GM21360 (cell line): ENCODE results near the gene APOE.
"Not testable (repeated sequence)": the region's sequence is repeated elsewhere in the genome, so short reads cannot be mapped to it uniquely, and the experiment has no call there.

ENCODE experiments used
- ATAC-seq: cut with Tn5 transposase; IDR thresholded peaks from one replicate; pipeline ENCODE4 v1.9.1; 2021; ENCODE audit warnings: mild to moderate bottlenecking, moderate library complexity; ENCODE audit not compliant: unreplicated experiment

The APOE gene

DNA sequence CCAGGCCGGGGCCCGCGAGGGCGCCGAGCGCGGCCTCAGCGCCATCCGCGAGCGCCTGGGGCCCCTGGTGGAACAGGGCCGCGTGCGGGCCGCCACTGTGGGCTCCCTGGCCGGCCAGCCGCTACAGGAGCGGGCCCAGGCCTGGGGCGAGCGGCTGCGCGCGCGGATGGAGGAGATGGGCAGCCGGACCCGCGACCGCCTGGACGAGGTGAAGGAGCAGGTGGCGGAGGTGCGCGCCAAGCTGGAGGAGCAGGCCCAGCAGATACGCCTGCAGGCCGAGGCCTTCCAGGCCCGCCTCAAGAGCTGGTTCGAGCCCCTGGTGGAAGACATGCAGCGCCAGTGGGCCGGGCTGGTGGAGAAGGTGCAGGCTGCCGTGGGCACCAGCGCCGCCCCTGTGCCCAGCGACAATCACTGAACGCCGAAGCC, 3.3 kb downstream of the APOE start:
- no peak for ATAC-seq

DNA sequence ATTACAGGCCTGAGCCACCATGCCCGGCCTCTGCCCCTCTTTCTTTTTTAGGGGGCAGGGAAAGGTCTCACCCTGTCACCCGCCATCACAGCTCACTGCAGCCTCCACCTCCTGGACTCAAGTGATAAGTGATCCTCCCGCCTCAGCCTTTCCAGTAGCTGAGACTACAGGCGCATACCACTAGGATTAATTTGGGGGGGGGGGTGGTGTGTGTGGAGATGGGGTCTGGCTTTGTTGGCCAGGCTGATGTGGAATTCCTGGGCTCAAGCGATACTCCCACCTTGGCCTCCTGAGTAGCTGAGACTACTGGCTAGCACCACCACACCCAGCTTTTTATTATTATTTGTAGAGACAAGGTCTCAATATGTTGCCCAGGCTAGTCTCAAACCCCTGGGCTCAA, 4.2 kb downstream of the APOE start:
- ATAC-seq, result no peak

DNA sequence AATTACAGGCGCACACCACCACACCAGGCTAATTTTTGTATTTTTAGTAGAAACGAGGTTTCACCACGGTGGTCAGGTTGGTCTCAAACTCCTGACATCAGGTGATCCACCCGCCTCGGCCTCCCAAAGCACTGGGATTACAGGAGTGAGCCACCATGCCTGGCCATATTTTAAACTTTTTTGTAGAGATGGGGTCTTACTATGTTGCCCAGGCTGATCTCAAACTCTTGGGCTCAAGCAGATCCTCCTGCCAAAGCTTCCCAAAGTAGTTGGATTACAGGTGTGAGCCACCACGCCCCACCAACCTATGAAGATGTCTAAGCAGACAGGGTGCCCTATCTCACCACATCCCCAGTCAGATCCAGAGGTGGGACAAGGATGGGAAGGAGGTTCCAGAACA, 6.3 kb downstream of the APOE start:
- ATAC-seq, result not testable (repeated sequence)

DNA sequence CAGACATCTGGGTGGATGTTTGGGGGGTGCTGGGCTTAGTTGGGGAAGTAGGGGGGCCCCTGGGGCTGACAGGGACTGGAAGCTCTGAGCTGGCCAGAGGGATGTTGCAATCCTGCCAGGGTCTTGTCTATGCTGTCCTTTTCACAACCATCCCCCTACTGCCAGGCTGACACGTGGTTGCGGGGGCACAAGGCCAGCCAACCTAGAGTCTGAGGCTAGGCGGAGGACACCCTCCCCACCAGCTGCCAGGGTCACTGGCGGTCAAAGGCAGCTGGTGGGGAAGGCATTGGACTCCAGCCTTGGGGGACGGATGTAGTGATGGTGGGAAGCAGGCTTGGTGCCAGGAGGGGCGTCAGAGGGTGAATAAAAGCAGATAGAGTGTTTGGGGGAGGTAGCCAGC, 7.3 kb downstream of the APOE start:
- no peak for ATAC-seq

DNA sequence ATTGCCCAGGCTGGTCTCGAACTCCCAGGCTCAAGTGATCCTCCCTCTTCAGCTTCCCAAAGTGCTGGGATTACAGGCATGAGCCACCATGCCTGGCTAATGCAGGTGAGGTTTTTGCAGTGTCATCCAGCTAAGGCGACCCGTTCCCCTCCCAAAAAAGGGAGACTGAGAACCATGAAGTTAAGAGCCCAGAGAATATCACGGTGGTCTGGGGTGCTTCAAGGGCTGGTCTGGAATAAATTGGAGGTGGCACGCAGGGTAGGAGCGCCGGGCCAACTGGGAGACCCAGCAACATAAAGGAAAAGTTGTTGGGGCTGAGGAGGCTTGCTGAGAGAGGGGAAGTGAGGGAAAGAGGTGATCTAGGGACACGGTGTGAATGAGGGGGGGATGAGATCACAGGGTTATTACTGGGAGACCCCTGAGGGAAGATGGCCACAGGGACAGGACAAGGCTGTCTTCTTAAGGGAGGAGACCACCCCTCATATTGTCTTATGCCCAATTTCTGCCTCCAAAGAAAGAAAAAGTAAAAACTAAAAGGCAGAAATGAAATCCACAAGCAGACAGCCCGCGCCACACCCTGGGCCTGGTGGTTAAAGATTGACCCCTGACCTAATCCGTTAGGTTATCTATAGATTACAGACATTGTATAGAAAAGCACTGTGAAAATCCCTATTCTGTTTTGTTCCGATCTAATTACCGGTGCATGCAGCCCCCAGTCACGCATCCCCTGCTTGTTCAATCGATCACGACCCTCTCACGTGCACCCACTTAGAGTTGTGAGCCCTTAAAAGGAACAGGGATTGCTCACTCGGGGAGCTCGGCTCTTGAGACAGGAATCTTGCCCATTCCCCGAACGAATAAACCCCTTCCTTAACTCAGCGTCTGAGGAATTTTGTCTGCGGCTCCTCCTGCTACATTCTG, 8.2 kb downstream of the APOE start:
- ATAC-seq, result not testable (repeated sequence)

DNA sequence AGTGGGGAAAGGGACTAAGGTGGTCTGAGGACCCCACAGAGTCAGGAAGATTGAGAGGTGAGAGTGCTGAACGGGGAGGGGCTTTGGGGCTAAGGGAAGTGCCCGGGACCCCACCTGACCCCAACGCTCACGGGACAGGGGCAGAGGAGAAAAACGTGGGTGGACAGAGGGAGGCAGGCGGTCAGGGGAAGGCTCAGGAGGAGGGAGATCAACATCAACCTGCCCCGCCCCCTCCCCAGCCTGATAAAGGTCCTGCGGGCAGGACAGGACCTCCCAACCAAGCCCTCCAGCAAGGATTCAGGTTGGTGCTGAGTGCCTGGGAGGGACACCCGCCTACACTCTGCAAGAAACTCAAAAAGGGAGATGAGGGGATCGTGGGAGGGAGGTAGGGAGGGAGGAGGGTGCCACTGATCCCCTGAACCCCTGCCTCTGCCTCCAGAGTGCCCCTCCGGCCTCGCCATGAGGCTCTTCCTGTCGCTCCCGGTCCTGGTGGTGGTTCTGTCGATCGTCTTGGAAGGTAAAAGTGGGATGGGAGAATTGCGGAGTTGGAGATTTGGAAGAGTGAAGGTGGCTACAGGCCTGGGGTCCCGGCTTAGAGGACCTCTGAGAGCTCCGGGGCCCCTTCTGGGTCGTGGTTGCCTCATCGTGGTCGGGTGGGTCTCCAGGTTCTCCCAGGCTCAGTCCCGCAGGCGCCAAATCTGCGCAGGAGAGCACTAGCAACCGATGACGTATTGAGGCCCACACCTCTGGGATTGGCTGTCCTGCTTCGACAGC, 9.0 kb downstream of the APOE start, which contains the start of gene APOC1:
Gene APOC1 (plus strand): TSS at position 176 of the 774 bp plus-strand sequence. CDS start 284 bp downstream, at position 460.
- ATAC-seq, result peak; percentile 86

DNA sequence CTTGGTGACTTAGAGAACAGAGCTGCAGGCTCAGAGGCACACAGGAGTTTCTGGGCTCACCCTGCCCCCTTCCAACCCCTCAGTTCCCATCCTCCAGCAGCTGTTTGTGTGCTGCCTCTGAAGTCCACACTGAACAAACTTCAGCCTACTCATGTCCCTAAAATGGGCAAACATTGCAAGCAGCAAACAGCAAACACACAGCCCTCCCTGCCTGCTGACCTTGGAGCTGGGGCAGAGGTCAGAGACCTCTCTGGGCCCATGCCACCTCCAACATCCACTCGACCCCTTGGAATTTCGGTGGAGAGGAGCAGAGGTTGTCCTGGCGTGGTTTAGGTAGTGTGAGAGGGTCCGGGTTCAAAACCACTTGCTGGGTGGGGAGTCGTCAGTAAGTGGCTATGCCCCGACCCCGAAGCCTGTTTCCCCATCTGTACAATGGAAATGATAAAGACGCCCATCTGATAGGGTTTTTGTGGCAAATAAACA, 18.7 kb downstream of the APOE start:
- no peak for ATAC-seq

DNA sequence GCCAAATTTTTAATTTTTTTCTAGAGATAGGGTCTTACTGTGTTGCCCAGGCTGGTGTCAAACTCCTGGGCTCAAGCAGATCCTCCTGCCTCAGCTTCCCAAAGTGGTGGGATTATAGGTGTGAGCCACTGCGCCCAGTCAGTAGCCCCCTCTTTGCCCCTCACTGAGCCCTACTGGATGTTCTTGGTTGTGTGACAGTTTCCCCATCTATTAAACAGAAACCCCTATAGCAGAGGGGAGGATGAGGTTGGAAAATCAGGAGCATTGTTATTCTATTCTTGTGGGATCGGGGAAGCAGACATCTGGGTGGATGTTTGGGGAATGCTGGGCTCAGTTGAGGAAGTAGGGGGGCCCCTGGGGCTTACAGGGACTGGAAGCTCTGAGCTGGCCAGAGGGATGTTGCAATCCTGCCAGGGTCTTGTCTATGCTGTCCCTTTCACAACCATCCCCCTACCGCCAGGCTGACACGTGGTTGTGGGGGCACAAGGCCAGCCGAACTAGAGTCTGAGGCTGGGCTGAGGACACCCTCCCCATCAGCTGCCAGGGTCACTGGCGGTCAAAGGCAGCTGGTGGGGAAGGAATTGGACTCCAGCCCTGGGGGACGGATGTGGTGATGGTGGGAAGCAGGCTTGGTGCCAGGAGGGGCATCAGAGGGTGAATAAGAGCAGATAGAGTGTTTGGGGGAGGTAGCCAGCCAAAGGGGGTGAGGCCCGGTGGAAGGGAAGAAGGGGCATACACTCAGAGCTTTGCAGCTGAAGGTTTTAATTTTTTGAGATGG, 19.7 kb downstream of the APOE start:
- ATAC-seq, result no peak

DNA sequence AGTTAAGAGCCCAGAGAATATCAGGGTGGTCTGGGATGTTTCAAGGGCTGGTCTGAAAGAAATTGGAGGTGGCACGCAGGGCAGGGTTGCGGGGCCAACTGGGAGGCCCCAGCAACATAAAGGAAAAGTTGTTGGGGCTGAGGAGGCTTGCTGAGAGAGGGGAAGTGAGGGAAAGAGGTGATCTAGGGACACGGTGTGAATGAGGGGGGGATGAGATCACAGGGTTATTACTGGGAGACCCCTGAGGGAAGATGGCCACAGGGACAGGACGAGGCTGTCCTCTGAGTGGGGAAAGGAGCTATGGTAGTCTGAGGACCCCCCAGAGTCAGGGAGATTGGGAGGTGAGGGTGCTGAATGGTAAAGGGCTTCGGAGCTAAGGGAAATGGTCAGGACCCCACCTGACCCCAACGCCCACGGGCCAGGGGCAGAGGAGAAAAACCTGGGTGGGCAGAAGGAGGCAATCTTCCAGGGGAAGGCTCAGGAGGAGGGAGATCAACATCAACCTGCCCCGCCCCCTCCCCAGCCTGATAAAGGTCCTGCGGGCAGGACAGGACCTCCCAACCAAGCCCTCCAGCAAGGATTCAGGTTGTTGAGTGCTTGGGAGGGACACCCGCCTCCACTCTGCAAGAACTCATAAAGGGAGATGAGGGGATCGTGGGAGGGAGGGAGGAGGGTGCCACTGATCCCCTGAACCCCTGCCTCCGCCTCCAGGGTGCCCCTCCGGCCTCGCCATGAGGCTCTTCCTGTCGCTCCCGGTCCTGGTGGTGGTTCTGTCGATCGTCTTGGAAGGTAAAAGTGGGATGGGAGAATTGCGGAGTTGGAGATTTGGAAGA, 20.9 kb downstream of the APOE start:
- ATAC-seq, result not testable (repeated sequence)

DNA sequence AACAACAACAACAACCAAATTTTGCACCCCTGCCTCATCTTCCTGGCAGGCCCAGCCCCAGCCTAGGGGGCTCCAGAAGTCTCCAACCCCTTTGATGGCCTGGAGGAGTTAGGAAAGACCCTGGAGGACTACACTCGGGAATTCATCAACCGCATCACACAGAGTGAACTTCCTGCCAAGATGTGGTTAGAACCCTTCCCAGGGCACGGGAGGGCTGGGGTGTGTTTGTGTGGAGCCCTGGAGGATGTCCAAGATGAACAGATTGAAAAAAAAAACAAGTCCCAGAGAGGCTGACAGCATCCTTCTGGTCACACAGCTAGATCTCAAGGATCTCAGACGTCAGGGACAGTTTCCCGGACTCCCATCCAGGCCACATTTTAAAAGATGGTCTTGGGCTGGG, 22.1 kb downstream of the APOE start:
- no peak for ATAC-seq

DNA sequence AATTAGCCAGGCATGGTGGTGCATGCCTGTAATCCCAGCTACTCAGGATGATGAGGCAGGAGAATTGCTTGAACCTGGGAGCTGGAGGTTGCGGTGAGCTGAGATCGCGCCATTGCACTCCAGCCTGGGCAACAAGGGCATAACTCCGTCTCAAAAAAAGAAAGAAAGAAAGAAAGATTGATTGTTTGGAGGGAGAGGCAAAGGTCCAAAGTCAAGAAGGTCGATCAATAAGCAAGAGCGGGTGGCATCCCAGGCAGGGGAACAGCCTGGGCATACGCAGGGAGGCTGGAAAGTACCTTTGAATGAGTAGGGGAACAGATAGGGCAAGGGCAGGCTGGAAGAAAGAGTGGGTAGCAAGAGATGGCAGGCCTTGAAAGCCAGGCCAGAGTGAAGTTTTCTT, 24.5 kb downstream of the APOE start:
- no peak for ATAC-seq

DNA sequence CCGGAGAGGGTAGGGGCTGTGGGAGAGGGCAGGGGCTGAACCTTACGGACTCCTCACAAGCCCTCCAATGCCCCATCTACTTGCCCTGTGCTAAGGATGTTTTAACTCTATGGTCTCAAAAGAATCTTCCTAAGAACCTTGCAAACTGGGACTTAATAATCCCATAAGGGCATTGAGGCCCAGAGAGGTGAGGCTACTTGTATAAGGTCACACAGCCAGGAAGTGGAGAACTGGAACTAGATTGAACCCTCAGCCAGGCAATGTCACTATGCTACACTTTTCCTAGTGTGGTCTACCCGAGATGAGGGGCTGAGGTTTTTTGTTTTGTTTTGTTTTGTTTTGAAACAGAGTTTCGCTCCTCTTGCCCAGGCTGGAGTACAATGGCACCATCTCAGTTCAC, 25.9 kb downstream of the APOE start:
- no peak for ATAC-seq

DNA sequence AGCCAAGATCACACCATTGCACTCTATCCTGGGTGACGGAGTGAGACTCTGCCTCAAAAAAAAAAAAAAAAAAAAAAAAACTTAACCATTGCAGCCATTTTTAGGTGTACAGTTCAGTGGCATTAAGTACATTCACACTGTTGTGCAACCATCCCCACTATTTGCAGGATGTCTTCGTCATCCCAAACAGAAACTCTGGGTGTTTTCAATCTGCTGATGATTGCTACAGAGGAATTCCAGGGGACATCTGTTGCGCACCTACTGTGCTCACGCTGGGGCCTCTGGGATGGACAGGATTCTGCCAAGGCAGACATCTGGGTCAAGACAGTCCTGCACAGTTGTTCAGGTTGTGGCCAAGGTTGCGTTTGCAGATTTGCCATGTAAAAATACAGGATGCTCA, 34.1 kb downstream of the APOE start:
- no peak for ATAC-seq

DNA sequence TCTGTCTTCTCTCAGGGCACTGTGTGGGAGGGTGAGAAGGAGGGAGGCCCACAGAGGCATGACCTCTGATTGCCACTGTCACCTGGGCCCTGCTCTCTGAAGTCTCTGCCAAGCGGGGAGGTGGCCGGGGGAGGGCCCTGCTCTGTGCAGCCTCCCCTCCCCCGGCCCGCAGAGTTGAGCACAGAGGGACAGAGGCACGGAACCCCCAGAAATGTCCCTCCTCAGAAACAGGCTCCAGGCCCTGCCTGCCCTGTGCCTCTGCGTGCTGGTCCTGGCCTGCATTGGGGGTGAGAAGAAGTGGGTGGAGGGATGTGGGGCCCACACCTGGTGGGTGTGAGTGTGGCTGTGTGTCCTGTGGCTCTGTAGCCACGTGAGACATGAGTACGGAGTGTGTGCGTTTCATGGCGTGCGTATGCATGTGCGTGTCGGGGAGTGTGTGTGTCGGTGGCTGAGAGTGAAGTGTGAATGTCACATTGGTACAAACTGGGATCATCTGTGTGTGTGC, 36.5 kb downstream of the APOE start, which contains the start of gene APOC4:
Gene APOC4 (plus strand): TSS at position 171 of the 505 bp plus-strand sequence. CDS start 41 bp downstream, at position 212.
- no peak for ATAC-seq

DNA sequence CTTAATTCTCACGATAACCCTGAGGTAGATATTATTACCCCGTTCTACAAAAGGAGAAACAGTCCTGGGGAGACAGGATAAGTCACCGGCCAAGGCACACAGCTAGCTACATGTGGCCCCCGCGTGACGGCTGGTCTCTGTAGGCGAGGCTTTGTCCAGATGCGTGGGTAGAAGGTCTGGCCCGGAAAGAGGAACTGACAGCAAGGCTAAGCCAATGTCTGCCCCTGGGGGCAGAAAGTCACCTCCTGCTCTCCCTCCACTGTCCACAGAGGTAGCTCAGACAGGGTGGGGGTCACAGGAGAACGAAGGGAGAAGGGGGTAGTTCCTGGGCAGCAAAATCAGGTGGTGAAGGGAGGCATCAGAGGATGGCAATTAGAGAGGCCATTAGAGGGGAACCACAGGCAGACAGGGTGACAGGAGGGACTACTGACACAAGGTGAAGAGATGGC, 38.2 kb downstream of the APOE start:
- ATAC-seq, result peak; percentile 64

DNA sequence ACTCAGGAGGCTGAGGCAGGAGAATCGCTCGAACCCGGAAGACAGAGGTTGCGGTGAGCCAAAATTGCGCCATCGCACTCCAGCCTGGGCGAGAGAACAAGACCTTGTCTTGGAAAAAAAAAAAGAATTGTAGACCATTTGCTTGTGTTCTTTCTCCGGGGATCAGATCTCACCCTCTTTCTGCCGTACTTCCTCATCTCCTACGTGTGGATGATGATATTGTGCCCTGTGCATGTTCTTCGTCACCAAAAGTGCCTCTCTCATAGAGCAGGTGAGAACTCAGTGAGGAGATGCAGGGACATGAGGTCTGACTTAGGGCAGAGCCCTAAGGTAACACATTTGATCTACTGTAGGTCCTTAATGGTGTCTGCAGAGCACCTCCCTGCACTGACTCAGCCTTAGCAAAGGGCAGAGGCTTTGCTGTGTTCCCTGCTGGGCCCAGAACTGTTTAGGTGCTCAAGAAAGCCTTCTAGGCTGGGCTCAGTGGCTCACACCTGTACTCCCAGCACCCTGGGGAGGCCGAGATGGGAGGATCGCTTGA, 41.5 kb downstream of the APOE start:
- ATAC-seq, result no peak

DNA sequence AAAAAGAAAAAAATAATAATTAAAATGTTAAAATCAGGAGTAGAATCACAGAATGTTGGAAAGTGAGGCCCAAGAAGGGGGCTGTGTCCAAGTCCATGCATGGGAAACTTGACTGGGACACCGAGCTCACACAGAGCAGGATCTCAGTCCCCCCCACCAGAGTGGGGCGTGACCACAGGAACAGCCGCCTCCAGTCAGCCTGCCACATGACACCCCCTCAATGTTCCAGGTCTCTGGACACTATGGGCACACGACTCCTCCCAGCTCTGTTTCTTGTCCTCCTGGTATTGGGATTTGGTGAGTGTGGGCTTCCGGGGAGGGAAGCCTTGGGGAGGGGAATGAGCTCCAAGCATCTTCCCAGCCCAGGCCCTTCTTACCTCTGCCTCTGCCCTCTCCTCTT, 42.6 kb downstream of the APOE start:
- no peak for ATAC-seq

DNA sequence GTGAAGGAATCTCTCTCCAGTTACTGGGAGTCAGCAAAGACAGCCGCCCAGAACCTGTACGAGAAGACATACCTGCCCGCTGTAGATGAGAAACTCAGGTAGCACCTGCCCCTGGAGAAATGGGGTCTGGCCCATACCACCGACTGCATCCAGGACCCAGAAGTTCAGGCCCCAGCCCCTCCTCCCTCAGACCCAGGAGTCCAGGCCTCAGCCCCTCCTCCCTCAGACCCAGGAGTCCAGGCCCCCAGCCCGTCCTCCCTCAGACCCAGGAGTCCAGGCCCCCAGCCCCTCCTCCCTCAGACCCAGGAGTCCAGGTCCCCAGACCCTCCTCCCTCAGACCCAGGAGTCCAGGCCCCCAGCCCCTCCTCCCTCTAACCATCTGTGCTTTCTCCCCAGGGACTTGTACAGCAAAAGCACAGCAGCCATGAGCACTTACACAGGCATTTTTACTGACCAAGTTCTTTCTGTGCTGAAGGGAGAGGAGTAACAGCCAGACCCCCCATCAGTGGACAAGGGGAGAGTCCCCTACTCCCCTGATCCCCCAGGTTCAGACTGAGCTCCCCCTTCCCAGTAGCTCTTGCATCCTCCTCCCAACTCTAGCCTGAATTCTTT, 43.3 kb downstream of the APOE start:
- no peak for ATAC-seq

DNA sequence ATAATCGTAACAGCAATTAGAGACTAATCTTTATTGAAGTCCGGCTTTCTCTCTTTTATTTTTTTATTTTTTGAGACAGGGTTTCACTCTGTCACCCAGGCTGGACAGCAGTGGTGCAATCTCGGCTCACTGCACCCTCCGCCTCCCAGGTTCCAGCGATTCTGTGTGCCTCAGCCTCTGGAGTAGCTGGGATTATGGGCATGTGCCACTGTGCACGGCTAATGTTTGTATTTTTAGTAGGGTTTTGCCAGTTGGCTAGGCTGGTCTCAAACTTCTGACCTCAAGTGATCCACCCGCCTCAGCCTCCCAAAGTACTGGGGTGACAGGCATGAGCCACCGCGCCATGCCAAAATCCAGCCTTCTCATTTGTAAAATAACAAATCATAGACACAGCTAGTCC, 44.0 kb downstream of the APOE start:
- no peak for ATAC-seq
